ENCODE results near the gene MFAP2.

The MFAP2 gene

DNA sequence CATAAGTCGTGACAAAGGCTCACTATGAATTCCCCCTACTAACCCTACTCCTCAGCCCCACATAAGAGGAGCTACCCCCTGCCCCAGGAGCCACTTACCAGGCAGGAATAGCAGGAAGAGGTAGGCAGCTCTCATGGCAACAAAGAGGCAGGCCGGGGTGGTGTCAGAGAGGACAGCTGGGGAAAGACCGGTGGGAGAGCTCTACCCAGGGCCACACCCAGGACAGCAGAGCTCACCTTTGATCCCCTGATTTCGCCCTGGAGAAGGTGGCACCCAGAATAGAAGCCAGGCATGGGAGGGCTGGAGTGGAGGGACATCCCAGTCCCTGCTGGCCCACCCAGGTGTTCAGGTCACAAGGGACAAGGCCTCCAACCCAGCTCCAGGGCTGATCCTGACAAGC, 2.3 kb downstream of the MFAP2 start:
- no peak for DNase-seq (ENCODE audit: insufficient read length)
- TF ChIP-seq TAF1 (IDR thresholded peaks at IDR 0.05; ENCODE audit: borderline replicate concordance, low read depth, low read length) (no peak), POLR2AphosphoS5 (IDR thresholded peaks at IDR 0.05; ENCODE audit: low read depth, low read length) (no peak), POLR2A (IDR thresholded peaks at IDR 0.05; ENCODE audit: low read depth, low read length) (no peak)
- no peak for FAIRE-seq

DNA sequence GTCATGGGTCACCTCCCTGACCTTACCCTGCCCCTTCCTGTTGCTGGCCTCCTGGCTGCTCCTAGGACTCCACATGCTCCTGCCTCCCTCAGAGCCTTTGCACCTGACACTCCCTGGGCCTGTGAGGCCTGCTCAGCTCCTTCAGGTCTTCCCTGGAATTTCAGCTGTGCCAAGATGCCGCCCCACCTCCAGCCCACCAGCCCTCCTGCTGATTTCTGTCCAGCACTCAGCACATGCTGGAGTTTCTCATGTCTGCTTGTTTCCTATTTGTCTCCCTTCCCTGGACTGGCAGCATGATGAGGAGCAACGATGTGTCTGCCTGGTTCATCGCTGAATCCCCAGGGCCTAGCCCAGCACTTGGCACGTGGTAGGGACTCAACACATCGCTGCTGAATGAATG, 3.0 kb downstream of the MFAP2 start:
- FAIRE-seq (no peak), DNase-seq (ENCODE audit: insufficient read length) (no peak)
- no peak for TF ChIP-seq TAF1 (IDR thresholded peaks at IDR 0.05; ENCODE audit: borderline replicate concordance, low read depth, low read length)
- TF ChIP-seq POLR2AphosphoS5 (IDR thresholded peaks at IDR 0.05; ENCODE audit: low read depth, low read length) = no peak
- no peak for TF ChIP-seq POLR2A (IDR thresholded peaks at IDR 0.05; ENCODE audit: low read depth, low read length)

GRCh38 chr1:16976966-16977365, 3.5 kb downstream of the MFAP2 start:
- DNase-seq (ENCODE audit: insufficient read length) (no peak), FAIRE-seq (no peak)
- TF ChIP-seq POLR2A (IDR thresholded peaks at IDR 0.05; ENCODE audit: low read depth, low read length) (no peak), POLR2AphosphoS5 (IDR thresholded peaks at IDR 0.05; ENCODE audit: low read depth, low read length) (no peak), TAF1 (IDR thresholded peaks at IDR 0.05; ENCODE audit: borderline replicate concordance, low read depth, low read length) (no peak)

- TF ChIP-seq POLR2AphosphoS5 (IDR thresholded peaks at IDR 0.05; ENCODE audit: low read depth, low read length) = no peak
- TF ChIP-seq POLR2A (IDR thresholded peaks at IDR 0.05; ENCODE audit: low read depth, low read length) = no peak
- no peak for TF ChIP-seq TAF1 (IDR thresholded peaks at IDR 0.05; ENCODE audit: borderline replicate concordance, low read depth, low read length)
- no peak for FAIRE-seq
Observed at GRCh38 chr1:16975838-16976237, 4.6 kb downstream of the MFAP2 start.

DNA sequence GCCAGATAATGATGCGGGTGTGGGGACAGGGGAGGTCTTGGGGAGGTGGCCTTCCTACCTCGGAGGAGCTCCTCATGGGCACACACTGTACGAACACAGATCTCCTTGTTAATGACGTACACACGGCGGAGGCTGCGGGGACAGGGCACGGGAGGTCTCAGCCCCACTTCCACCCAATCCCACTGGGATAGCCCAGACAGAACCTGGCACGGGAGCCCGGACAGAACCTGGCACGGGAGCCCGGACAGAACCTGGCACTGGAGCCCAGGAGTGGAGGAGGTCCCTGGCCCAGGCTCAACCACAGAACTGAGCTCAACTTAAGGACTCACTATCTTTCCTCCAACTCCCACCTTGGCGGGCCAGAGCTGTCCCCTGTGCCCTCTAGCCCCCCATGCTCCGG, 5.2 kb downstream of the MFAP2 start:
- FAIRE-seq = no peak
- TF ChIP-seq POLR2AphosphoS5 (IDR thresholded peaks at IDR 0.05; ENCODE audit: low read depth, low read length) = no peak
- TF ChIP-seq POLR2A (IDR thresholded peaks at IDR 0.05; ENCODE audit: low read depth, low read length) = no peak
- no peak for TF ChIP-seq TAF1 (IDR thresholded peaks at IDR 0.05; ENCODE audit: borderline replicate concordance, low read depth, low read length)
- DNase-seq (ENCODE audit: insufficient read length) = no peak

More at GRCh38 chr1:16975838-16976237, 4.6 kb downstream of the MFAP2 start:
- DNase-seq (ENCODE audit: insufficient read length) = no peak

DNA sequence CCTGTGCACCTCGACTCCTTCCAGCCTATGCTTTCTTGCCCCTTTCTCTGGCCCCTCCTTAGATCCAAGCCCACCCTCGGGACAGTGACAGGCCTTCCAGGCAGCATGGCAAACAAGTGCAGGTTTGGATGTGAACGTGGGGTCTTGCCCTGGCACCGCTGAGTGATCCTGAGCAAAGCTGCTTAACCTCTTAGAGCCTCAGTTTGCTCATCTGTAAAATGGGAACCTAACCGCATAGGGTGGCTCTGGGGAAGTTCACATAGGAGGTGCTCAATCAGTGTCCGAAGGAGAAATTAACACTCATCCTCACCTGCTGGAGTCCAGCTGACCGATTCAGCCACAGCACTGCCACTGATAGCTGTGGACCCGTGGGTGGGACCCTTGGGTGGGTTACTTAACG, 7.2 kb downstream of the MFAP2 start:
- TF ChIP-seq POLR2AphosphoS5 (IDR thresholded peaks at IDR 0.05; ENCODE audit: low read depth, low read length) (no peak), POLR2A (IDR thresholded peaks at IDR 0.05; ENCODE audit: low read depth, low read length) (no peak), TAF1 (IDR thresholded peaks at IDR 0.05; ENCODE audit: borderline replicate concordance, low read depth, low read length) (no peak)
- no peak for DNase-seq (ENCODE audit: insufficient read length)
- no peak for FAIRE-seq

- no peak for DNase-seq (ENCODE audit: insufficient read length)
- no peak for FAIRE-seq
- TF ChIP-seq TAF1 (IDR thresholded peaks at IDR 0.05; ENCODE audit: borderline replicate concordance, low read depth, low read length) (no peak), POLR2AphosphoS5 (IDR thresholded peaks at IDR 0.05; ENCODE audit: low read depth, low read length) (no peak), POLR2A (IDR thresholded peaks at IDR 0.05; ENCODE audit: low read depth, low read length) (no peak)
Observed at GRCh38 chr1:16972189-16972895, 8.1 kb downstream of the MFAP2 start.

- no peak for TF ChIP-seq POLR2A (IDR thresholded peaks at IDR 0.05; ENCODE audit: low read depth, low read length)
- TF ChIP-seq TAF1 (IDR thresholded peaks at IDR 0.05; ENCODE audit: borderline replicate concordance, low read depth, low read length) = no peak
- TF ChIP-seq POLR2AphosphoS5 (IDR thresholded peaks at IDR 0.05; ENCODE audit: low read depth, low read length) = no peak
- FAIRE-seq = no peak
- DNase-seq (ENCODE audit: insufficient read length) = no peak
Observed at GRCh38 chr1:16971341-16972188, 8.9 kb downstream of the MFAP2 start.

- FAIRE-seq = no peak
- TF ChIP-seq TAF1 (IDR thresholded peaks at IDR 0.05; ENCODE audit: borderline replicate concordance, low read depth, low read length) (no peak), POLR2A (IDR thresholded peaks at IDR 0.05; ENCODE audit: low read depth, low read length) (no peak), POLR2AphosphoS5 (IDR thresholded peaks at IDR 0.05; ENCODE audit: low read depth, low read length) (no peak)
- DNase-seq (ENCODE audit: insufficient read length) = no peak
Observed at GRCh38 chr1:16970132-16970910, 10.1 kb downstream of the MFAP2 start.

DNA sequence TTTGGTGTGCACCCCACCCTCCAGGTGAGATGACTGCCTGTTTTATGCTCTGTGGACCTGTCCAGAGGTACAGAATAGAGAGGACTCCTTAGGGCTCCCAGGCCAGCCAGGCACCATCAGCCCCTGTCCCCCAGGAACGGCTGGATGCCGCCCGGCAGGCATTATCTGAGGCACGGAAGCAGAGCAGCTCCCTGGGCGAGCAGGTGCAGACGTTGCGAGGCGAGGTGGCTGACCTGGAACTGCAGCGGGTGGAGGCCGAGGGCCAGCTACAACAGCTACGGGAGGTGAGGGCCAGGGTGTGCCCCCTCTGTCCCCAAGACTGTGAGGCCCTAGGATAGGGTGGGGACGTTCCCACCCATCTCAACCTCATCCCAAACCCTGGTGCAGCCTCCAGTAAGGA, 10.8 kb downstream of the MFAP2 start:
- no peak for TF ChIP-seq POLR2A (IDR thresholded peaks at IDR 0.05; ENCODE audit: low read depth, low read length)
- FAIRE-seq = no peak
- DNase-seq (ENCODE audit: insufficient read length) = no peak

- FAIRE-seq (no peak), DNase-seq (ENCODE audit: insufficient read length) (no peak)
- no peak for TF ChIP-seq TAF1 (IDR thresholded peaks at IDR 0.05; ENCODE audit: borderline replicate concordance, low read depth, low read length)
- no peak for TF ChIP-seq POLR2A (IDR thresholded peaks at IDR 0.05; ENCODE audit: low read depth, low read length)
- no peak for TF ChIP-seq POLR2AphosphoS5 (IDR thresholded peaks at IDR 0.05; ENCODE audit: low read depth, low read length)
Observed at GRCh38 chr1:16969057-16969611, 11.3 kb downstream of the MFAP2 start.
